Stimulated activated CD4-positive, alpha-beta T cell treated with anti-CD3 and anti-CD28 coated beads, Interleukin-2, amount 100 ng/mL, for 24 hours (primary cell): ENCODE measurements around the gene STAMBPL1.
"Not testable (repeated sequence)": the region's sequence is repeated elsewhere in the genome, so short reads cannot be mapped to it uniquely, and the experiment has no call there.

Experiments used
- DNase-seq, 2 donors: peaks; one replicate each; pipeline ENCODE4 v3.0.0-alpha.2; 2020

Gene STAMBPL1

GRCh38 chr10:88858491-88858890 is 21.6 kb upstream of the STAMBPL1 start:
- DNase-seq = no peak

DNA sequence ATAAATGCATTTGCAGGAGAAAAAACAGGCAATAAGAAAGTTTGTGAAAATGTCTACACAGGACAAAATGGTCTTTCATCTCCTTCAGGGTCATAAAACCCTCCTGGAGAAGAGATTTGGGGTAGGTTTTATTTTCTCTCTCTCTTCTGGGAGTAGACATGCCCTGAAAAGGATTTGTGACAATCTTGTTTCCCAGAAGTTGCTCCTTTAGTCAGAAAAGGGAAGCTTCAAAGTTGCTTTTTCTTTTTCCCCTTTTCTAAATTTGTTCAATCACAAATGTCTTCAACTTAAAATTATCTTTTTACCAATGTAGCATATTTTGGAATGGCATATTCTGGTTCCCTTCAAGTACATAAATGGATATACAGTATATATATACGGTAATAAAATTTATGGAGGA is 19.0 kb upstream of the STAMBPL1 start:
- no peak for DNase-seq

DNA sequence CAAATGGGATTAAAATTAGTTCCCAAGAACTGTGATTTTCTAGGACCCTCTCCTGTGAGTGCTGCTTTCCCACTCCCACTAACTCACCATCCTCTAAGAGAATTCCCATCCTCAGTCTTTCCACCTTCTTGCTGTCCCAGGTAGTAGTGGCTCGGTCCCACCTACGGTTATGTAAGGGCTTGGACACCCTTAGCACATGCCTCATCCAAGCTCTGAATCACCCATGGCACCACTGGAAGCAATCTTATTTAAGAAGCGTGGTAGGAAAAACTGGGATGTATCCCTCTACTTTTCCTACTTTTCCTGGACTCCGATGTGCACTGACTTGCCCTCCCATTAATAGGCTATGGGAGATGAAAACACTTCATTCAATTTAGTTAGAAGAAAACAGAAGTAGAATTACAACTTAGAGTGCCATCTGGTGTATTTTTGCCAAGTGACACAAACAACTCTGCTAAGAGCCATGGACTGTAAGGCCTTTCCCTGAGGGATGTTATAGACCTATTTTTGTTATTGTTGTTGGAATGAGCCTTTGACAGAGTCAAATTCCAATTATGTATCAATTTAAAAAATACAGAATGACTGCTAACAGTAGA is 14.7 kb upstream of the STAMBPL1 start:
- DNase-seq = no peak

GRCh38 chr10:88866454-88866853 is 13.6 kb upstream of the STAMBPL1 start:
- DNase-seq = no peak

DNA sequence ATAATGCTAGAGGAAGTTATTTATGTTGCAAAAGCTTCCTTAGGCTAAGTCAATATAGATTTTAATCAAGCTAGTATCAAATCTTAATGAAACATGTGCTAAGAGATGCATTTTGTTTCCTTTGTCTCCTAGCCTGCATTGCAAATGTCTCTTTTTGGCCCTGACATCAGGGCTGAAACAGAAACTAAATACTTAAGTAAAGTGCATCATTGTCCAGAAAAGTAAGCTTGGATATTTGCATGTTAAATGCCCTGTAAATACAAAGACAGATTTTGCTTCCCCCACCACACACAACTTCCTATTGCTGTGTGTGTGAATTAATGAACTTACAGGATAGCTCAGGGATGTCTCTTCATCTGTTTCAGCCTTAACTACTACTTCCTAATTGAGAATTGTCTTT is 10.0 kb upstream of the STAMBPL1 start:
- no peak for DNase-seq

GRCh38 chr10:88873757-88874156 is 6.3 kb upstream of the STAMBPL1 start:
- no peak for DNase-seq

DNA sequence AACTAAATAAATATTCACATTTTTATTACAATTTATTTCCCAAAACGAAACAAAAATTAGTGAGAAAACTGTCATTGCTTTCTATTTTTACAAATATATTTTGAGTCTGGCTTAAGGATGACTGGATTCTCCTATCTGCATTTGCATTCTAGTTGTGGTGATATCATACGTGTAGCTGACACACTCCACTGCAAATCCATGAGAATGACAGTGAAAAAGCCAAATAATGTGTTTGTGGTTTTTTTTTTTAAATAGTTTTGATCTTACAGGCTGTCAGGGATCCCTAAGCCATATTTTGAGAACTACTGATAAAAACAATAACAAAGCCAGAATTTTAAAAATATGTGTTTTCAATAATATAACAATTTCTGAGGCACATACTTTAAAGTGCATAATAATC is 5.8 kb upstream of the STAMBPL1 start:
- DNase-seq = no peak

DNA sequence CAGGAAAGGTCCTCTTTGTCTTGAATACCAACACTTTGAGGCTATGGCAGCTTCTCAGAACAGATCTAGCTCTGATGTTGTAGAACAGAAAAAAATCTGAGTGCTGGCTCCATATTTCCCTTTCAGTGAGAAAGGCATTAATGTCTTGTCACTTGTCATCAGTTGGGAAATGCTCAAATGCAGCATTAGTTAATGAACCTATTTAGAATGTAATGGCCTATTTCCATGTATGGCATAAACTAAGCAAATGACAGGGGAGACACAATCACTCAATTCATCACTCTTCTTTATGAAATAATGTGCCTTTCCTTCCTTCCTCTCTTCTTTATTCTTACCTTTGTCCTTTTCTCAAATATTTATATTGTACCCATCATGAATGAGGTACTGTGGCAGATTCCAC is 5.0 kb upstream of the STAMBPL1 start:
- DNase-seq = no peak

GRCh38 chr10:88877298-88877697 is 2.7 kb upstream of the STAMBPL1 start:
- DNase-seq = no peak

DNA sequence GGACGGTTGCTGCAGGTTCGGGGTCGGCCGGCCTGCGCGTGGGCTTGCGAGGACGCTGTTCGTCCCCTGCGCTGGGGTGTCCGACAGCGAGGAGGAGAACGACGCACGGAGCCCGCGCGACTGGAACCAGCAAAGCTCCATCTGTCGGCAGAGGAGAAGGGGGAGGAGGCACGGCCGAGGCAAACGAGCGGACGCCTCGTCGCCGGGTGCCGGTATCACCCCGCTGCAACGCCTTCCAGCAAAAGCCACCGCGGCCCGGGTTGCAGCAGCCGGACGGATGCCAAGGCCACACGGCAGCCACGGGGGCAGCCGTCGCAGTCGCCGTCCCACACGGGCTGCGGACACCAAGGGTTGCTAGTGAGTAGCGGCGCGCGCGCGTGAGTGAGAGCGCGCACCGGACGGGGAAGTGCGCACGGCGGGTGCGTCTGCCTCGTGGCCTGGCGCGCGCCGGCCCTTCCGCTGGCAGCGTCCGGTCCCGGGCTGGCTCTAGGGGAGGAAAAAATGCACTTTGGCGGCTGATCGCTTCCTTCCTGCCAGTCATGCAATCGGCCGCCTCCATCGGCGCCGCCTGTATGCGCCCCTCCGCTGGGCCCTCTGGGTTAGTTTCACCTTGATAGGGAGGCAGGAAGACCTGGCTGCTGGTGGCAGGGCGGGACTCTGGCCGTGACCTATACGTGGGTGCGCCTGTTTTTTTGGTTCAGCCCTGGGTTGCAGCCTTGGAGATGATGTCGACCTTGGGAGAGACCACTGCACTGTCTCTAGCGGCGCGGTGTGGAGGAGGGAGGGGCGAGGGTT is 434 bp downstream of the STAMBPL1 start:
- peak; percentile 72 to 74 for DNase-seq

DNA sequence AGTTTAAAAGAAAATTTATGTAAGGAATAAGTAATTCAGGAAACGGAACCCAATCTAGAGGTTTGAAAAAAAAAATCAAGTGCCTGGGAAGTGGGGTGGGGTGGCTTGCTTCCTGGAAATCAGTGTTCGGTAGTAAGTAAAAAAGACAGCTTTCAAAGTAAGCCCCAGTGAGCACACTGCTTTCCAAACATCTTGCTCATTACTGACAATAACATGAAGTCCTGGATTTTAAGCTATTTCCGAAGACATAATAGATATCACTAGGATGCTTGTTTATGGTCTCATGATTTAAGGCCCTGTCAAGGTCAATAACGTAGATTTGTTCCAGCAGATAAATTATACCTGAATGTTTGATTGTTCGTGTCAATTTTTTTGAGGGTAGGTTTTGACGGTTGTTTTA is 1.3 kb downstream of the STAMBPL1 start:
- DNase-seq = no peak

DNA sequence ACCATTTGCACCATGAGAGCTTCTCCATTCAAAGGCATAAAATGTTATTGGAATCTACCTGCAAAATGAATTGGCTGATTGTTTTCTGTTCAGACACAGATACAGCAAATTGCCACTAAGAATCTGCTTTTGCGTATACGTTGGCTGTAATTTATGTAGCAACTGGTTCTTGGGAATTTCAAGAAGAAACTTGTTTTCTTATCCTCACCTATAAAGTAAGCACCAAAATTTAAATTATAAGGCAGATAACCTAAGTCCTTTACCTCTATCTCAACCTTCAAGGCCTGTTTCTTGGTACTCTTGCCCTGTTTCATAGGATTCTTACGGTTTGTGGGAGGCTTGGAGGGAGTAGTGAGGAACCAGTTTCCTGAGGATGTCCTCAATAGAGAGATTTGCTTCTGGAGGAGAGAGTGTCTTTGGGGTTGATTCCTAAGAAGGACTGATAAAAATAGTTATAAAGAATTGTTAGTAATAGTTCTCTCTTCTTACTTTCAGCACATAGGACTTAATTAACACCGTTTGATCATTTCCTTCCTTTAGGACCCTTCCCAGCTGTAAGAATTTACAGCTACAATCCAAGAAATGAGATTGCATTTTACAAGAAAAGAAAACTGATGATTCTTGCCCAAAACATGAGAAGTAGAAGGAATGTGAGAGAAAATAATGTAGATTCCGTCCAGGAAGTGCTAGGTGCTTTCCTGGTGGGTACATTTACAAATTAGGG is 2.0 kb downstream of the STAMBPL1 start:
- no peak for DNase-seq

- not testable (repeated sequence) for DNase-seq
Measured at GRCh38 chr10:88882646-88883447, 2.8 kb downstream of the STAMBPL1 start.

DNA sequence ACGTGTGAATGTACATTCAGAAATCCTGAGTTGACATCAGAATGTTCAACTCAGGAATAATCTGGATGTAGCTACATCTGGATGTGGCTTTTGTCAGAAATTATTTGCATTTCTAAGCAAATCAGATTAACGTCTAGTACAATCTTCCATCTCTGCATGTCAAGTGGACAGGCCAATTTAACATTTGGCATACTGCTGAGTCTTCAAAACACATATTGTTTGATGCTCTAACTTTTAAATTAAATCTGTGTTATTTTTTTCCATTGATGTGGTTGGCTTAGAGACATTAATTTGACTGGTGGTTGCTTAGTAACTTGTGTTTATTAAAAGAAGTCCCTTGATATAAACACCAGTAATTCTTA is 3.4 kb downstream of the STAMBPL1 start:
- DNase-seq = no peak

GRCh38 chr10:88886557-88886956 is 6.5 kb downstream of the STAMBPL1 start:
- DNase-seq = no peak

GRCh38 chr10:88888810-88889445 is 8.9 kb downstream of the STAMBPL1 start:
- DNase-seq = no peak

DNA sequence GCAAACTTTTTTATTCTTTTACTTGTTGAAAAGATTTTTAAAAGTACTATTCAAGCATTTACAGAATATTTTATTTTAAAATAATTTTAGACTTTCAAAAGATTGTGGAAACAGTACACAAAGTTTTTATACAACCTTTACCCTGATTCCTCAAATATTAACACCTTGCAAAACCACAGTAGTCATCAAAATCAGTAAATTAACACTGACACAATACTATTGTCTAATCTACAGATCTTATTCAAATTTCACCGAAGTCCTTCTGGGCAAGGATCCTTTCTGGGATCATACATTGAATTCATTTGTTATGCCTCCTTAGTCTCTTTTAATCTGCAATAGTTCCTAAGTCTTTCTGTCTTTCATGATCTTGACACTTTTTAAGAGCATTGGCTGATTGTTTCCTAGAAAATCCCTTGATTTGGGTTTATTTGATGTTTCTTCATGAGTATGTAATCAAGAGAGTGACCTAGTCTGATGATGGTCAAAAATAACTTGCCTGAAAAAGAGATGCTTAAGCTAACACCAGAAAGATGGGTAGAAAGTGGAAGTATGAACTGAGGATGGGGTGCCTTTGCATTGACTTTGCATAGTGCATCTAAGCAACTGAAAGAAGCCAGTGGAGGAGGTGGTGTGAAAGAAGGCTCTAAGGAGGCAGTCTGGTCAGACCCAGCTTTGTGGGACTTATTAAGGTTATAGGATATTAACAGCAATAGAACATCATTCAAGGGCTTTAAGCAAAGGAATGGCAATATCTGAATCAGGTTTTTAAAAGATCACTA is 9.7 kb downstream of the STAMBPL1 start:
- DNase-seq = no peak

GRCh38 chr10:88890681-88891381 is 10.8 kb downstream of the STAMBPL1 start:
- DNase-seq = no peak

DNA sequence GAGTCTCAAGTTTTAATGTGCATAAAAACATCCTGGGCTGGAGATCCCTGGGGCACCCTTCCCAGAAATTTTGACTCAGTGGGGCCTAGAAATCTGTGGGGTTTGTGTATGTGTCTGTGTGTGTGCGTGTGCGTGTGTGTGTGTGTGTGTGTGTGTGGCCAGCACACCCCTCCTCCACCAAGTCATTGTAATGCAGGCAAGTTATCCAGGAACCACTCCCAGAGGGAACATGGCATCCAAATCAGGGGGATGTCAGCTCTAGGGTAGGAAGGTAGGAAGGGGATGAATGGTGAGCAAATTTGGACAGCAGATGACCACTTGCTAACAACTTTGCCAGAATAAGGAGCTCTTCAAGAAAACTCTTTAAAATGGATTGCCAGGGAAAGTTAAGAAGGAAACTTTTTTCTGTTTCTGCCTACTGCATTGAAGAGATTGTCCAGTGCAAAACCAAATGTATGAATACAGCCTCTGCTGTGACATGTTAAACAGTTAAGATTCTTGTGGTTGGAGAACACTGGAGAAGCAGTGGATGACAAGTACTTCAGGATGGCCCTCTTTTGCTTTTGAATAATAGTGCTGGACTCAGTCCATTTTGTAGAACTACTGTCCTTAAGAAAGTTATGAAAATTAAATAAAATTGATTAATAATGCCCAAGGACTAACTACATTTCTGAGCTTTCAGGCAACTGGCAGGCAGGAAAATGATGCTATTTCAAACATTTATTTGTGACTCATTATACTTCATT is 12.3 kb downstream of the STAMBPL1 start:
- no peak for DNase-seq

DNA sequence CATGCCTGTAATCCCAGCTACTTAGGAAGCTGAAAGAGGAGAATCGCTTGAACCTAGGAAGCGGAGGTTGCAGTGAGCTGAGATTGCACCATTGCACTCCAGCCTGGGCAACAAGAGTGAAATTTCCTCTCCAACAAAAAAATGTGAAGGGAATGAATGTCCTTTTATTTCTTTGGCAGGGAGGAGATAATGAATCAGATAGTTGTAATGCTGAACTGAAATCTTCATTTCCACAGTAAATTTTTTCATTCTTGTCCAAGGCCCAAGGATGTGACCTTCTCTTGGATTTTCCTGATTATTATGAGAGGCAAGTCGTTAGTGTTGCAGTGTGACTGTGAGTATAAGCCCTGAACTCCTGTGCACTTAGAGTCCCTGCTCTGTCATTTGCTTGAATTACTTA is 13.6 kb downstream of the STAMBPL1 start:
- DNase-seq = no peak

- DNase-seq = no peak
Measured at GRCh38 chr10:88895250-88895649, 15.2 kb downstream of the STAMBPL1 start.
